ENCODE measurements around the gene TEKT4.

DNA sequence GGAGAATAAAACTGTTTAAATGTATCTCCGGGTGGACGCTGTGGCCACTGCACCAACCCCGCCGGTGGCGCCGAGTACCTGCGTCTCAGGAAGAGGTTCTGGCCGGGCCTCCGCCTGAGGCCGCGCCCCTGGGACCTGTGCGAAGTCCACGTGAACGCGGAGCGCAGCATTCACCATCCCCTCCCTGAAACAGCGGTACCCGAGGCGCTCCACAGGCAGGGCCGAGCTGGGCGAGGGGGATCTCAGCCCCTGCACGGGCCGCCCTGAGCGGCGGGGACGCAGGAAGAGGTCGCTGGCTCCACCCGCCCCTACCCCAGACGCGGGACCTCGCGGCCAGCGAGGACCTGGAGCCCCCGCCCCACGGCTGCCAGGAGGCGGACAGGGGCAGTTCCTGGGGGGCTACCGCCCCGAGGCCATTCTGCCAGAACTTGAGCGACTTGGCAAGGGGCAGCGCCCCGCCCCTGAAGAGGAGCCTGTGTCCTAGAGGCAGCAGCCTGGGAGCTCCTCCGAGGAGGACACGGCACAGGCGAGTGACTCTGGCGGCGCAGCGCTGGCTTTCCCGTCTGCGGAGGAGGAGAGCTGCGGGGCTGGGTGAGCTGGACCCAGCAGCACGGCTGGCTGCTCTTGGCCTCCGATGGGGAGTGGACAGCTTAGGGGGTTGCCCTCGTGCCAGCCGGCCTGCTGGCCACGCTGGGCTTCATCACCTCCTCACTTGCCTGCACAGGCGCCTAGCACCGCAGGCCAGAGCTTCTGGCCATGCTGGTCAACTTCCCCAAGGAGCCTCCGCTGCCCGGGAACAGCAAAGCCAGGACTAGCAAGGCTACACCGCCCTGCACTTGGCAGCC is 9.7 kb upstream of the TEKT4 start:
- TF ChIP-seq CTCF (IDR thresholded peaks at IDR 0.05) (no peak), POLR2AphosphoS5 (IDR thresholded peaks at IDR 0.05) (no peak)

Measured in stomach (tissue), 4 donors.